Ovary (tissue), 9 donors: ENCODE data around the gene OR5AU1. TPM values are rescaled to one million over a fixed set of nuclear protein-coding genes. Genes with fewer than 3 reads are reported as not detected.
A peak's percentile ranks its signal among the peaks of the same experiment; 100 is the strongest.

Source experiments
- DNase-seq, 5 donors: peaks; one replicate each; pipeline ENCODE4 v3.0.0-alpha.2; 2019 to 2020
- H3K27ac ChIP-seq, 2 donors: fragments of 200-600 bp; one replicate each; pipeline versions ENCODE4 v1.5.1 to v1.8.0; 2019 to 2022
- H3K27me3 ChIP-seq: fragments of 200-600 bp; one replicate; pipeline ENCODE4 v1.8.0; 2022
- H3K36me3 ChIP-seq: fragments of 200-600 bp; sonication (generic); one replicate; pipeline ENCODE4 v1.5.1; 2019
- H3K4me1 ChIP-seq: one replicate; pipeline ENCODE4 v1.8.1; 2013; ENCODE audit warnings: mild to moderate bottlenecking, moderate library complexity; ENCODE audit not compliant: insufficient read depth
- H3K4me3 ChIP-seq: fragments of 200-600 bp; sonication (generic); one replicate; pipeline ENCODE4 v1.5.1; 2017
- H3K9me3 ChIP-seq, 2 donors: fragments of 200-600 bp in 1 of 2; sonication (generic) in 1 of 2; one replicate each; pipeline versions ENCODE4 v1.5.1 to v1.8.1; 2013 to 2019; ENCODE audit warnings: mild to moderate bottlenecking in 1 of 2, moderate library complexity in 1 of 2
- CTCF ChIP-seq, 3 donors: fragments of 450-650 bp in 2 of 3; fragments of 200-600 bp in 1 of 3; IDR thresholded peaks; one replicate each; pipeline versions ENCODE4 v1.5.1 to v1.8.0; 2016 to 2022; ENCODE audit warnings: antibody characterized with exemption in 3 of 3, mild to moderate bottlenecking in 1 of 3
- EP300 ChIP-seq: sonication (generic); formaldehyde crosslinking; IDR thresholded peaks from one replicate; pipeline ENCODE4 v1.6.1; 2017; ENCODE audit warnings: antibody characterized with exemption
- POLR2A ChIP-seq: fragments of 450-650 bp; IDR thresholded peaks from one replicate; pipeline ENCODE4 v1.6.1; 2017; ENCODE audit warnings: antibody characterized with exemption, mild to moderate bottlenecking, moderate library complexity
- WGBS, 3 donors: extraction: QIAGEN DNeasy Blood & Tissue Kit in 1 of 3; methylation state at CpG; one replicate each; pipeline versions ENCODE4 v1.1.5 to v1.1.7; 2013 to 2017; 5-methylcytosine and 5-hydroxymethylcytosine counted together
- intact Hi-C, 4 donors: fragments of 100-400 bp; cut with DNase I; formaldehyde crosslinking; loops; one replicate each; pipeline versions ENCODE4 v1.11.0 to v1.15.1; 2022 to 2023
- polyA plus RNA-seq, 2 donors: library from polyadenylated mRNA; stranded (reverse); fragments of 200-250 nt in 1 of 2; fragments of 350-450 nt in 1 of 2; fragmentation: Illumina TruSeq in 1 of 2; extraction: RNeasy Lipid Tissue Mini Kit (QIAGEN cat#74804) in 1 of 2; gene quantifications; one replicate each; pipeline ENCODE4 v1.2.3, GENCODE V29; 2013 to 2014
- total RNA-seq, 7 donors: library from RNA; depleted of rRNA in 2 of 7; stranded (reverse); fragments of >200 nt in 2 of 7; fragmentation: NEBNext Ultra II Directional in 3 of 7; extraction: Animal tissue kit (Norgen Biotek cat#: 25700) in 3 of 7; gene quantifications; one replicate each; pipeline versions ENCODE4 v1.1.0 to v1.2.4, GENCODE V29; 2016 to 2023
- donor health status: DM: no; HTN: no; CAD: no; lungs with moderate emphysema.
- donor health status: DM: no; HTN: no; CAD: no.
- donor health status: Bipolar disorder and iron deficiency.
- donor health status: DM: yes; HTN: yes; CAD: no.
- donor health status: DM: no; HTN: no; CAD: no.
- donor health status: DM: yes; HTN: yes; CAD: no.

OR5AU1 gene
- total and polyA plus RNA-seq, 9 donors: not detected

GRCh38 chr14:21192447-21192822, 36.6 kb upstream of the OR5AU1 start:
- Histone ChIP-seq H3K4me1 (peaks cover 4% of the 10 kb centered on the region), H3K4me3 (peak overlapping the region; percentile 4), H3K27ac (no peak overlapping the region), H3K36me3 (no peaks in the 10 kb centered on the region), H3K9me3 (no peaks in the 10 kb centered on the region), H3K27me3 (no peaks in the 10 kb centered on the region)
- DNase-seq: no peak
- WGBS, 3 donors: 7 to 16% (median 12%) methylated on average over 1 of the region's 1 CpG
- intact Hi-C loops: no loop called here
- TF ChIP-seq EP300: no peak
- TF ChIP-seq POLR2A: no peak
- TF ChIP-seq CTCF (IDR thresholded peaks at IDR 0.05): no peak

GRCh38 chr14:21191809-21192446, 36.1 kb upstream of the OR5AU1 start:
- Histone ChIP-seq H3K27ac (no peak overlapping the region), H3K36me3 (no peaks in the 10 kb centered on the region), H3K4me3 (peak overlapping the region; percentile 4), H3K9me3 (no peaks in the 10 kb centered on the region), H3K27me3 (no peaks in the 10 kb centered on the region), H3K4me1 (peaks cover 4% of the 10 kb centered on the region)
- TF ChIP-seq EP300 (no peak), POLR2A (no peak), CTCF (IDR thresholded peaks at IDR 0.05) (no peak)
- WGBS, 3 donors: 7 to 10% (median 9%) methylated on average over 17 to 19 of the region's 19 CpGs
- DNase-seq: peak; percentile 25 to 63 (median 44)
- intact Hi-C loops: no loop called here

- intact Hi-C loops: no loop called here
- no peak for TF ChIP-seq CTCF (IDR thresholded peaks at IDR 0.05)
- no peak for TF ChIP-seq POLR2A
- no peak for TF ChIP-seq EP300
- Histone ChIP-seq H3K36me3 (no peaks in the 10 kb centered on the region), H3K27ac (no peak overlapping the region), H3K27me3 (no peaks in the 10 kb centered on the region), H3K4me1 (peaks cover 4% of the 10 kb centered on the region), H3K4me3 (no peak overlapping the region), H3K9me3 (no peaks in the 10 kb centered on the region)
- no peak for DNase-seq
- 80 to 93% (median 81%) methylated on average over 7 of the region's 7 CpGs for WGBS, 3 donors
These were observed 35.5 kb upstream of the OR5AU1 start for GRCh38 chr14:21191261-21191808.

GRCh38 chr14:21185491-21185890, 29.6 kb upstream of the OR5AU1 start:
- Histone ChIP-seq H3K27me3 (no peaks in the 10 kb centered on the region), H3K4me3 (no peak overlapping the region), H3K36me3 (no peaks in the 10 kb centered on the region), H3K4me1 (no peaks in the 10 kb centered on the region), H3K9me3 (no peaks in the 10 kb centered on the region), H3K27ac (no peak overlapping the region)
- whole genome bisulfite sequencing, 3 donors: 20 to 36% (median 30%) methylated on average over 5 of the region's 5 CpGs
- TF ChIP-seq CTCF (IDR thresholded peaks at IDR 0.05) (no peak), EP300 (no peak), POLR2A (no peak)
- DNase-seq: no peak
- intact Hi-C loops: no loop called here
